Measurements from ENCODE around the gene CDH4. TPM values are rescaled to one million over a fixed set of nuclear protein-coding genes. Genes with fewer than 3 reads are reported as not detected.

Gene CDH4
- total and polyA plus RNA-seq, 2 of the 13 experiments (the other 11 are each of a cell fraction or from before 2014, with no cell fraction given): not detected

DNA sequence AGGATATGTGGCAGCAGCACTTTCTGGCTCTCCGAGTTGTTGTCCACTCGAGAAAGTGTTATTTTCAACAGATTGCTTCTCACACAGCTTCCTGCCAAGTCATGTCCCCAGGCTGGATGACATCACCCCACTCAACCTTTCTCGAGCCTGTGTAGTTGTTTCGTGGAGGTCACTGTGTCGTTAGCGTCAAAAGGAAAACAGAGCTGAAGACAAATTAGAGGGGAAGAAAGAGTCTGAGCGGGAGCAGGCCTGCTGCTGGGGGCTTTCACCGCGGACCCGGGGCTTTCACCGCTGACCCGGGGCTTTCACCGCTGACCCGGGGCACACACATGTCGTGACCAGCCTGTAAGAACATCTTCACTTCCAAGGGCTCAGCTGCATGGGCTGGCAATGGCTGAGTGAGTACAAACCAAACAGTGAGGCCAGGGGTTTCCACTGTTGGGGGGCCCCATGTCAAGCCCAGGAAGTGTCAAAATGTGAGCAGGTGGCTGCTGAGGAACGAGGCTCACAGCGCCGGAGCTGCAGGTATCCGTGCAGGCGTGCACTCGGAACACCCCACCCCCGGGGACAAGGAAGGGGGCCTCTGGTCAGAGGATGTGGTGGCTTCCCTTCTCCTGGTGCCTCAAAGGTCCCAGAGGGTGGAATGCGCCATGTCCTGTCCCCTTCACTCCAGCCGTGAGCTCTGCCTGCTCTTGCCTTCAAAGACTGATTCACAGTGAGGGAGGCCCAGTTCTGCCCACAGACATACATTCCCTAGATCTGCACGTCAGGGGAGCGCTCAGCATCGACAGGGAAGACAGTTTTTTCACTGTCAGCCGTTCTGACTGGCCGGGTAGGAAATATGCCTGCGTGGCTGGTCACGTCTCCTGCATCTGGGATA is 447.7 kb downstream of the CDH4 start:
- H3K27ac ChIP-seq (ENCODE audit: extremely low read length, insufficient read depth, low read length): no peak overlapping the region
- no peak overlapping the region for H2AFZ ChIP-seq (ENCODE audit: low read length)
- no TSS peak for BruUV-seq (replicated peaks)
- H3K4me2 ChIP-seq (ENCODE audit: low read depth, low read length): no peak overlapping the region
- TF ChIP-seq ATF7 (IDR thresholded peaks at IDR 0.05): peak; percentile 40; the same call in 1 of the 2 replicates
- no peak for TF ChIP-seq ATF7 (CRISPR knock-in tag; IDR thresholded peaks at IDR 0.05)
- no peak for TF ChIP-seq ZFX (CRISPR knock-in tag; IDR thresholded peaks at IDR 0.05; ENCODE audit: low read depth)
- peaks cover 22 to 97% of the 10 kb centered on the region in 2 experiments for H3K27me3 ChIP-seq (ENCODE audit: control insufficient read depth in 1 of 2, insufficient read depth in 2 of 2, low read length in 2 of 2)
- H3K9ac ChIP-seq (ENCODE audit: insufficient read depth, low read depth, low read length): no peak overlapping the region
- intact Hi-C loops (cut with micrococcal nuclease; ENCODE audit: unreplicated experiment): no loop called here
- no peaks in the 10 kb centered on the region for H3K9me3 ChIP-seq (ENCODE audit: low read length)
- WGBS (ENCODE audit: low lambda C conversion rate): 38% methylated on average over 31 of the region's 31 CpGs
- CTCF ChIA-PET (ENCODE audit: low intra/inter-chr PET ratio, low total read pairs): no interaction called here
- H3K4me1 ChIP-seq (ENCODE audit: insufficient read depth, low read length): no peaks in the 10 kb centered on the region
- no peaks in the 10 kb centered on the region for H3K79me2 ChIP-seq (ENCODE audit: insufficient read depth, low read length)
- FAIRE-seq: no peak
- POLR2A ChIA-PET: no interaction called here
- H3K4me3 ChIP-seq (replicated peaks in 1 of 3; ENCODE audit: insufficient read depth in 1 of 3, low read depth in 2 of 3, low read length in 3 of 3): no peak overlapping the region
- in situ Hi-C loops (cut with HindIII; ENCODE audit: extremely low pct_ligation_motif_present, low pct_unique_long_range_greater_than_20kb): no loop called here
- H4K20me1 ChIP-seq (ENCODE audit: insufficient read depth, low read length): no peaks in the 10 kb centered on the region; the same call in 1 of the 2 replicates
- no peaks in the 10 kb centered on the region for H3K36me3 ChIP-seq (replicated peaks in 1 of 2; ENCODE audit: control insufficient read depth in 1 of 2, insufficient read depth in 2 of 2, low read length in 2 of 2)
- no peak for DNase-seq (ENCODE audit: low spot score)
- no peak for ATAC-seq

DNA sequence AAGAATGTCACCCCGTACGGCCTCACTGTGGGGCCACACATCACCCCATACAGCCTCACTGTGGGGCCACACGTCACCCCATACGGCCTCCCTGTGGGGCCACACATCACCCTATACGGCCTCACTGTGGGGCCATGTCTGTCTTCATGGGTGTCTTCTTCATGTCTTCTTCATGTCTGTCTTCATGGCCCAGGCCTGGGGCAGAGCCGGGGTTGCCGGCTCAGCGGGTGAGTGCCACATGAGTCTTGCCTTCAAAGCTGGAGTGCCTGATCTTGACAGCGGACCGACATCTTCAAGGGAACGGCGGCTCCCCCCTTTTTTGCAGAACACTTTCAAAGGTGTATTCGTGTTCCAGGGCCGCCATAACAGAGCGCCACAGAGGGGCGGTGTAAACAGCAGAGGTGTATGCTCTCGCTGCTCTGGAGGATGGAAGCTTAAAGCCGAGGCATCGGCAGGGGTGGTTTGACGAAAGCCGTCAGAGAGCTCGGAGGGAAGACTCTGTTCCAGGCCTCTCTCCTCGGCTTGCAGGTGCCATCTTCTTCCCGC is 448.6 kb downstream of the CDH4 start:
- FAIRE-seq (no peak), DNase-seq (ENCODE audit: low spot score) (no peak), ATAC-seq (no peak)
- H3K9ac ChIP-seq (ENCODE audit: insufficient read depth, low read depth, low read length): no peak overlapping the region
- no peaks in the 10 kb centered on the region for H3K9me3 ChIP-seq (ENCODE audit: low read length)
- intact Hi-C loops (cut with micrococcal nuclease; ENCODE audit: unreplicated experiment): no loop called here
- BruUV-seq (replicated peaks): no TSS peak
- H3K36me3 ChIP-seq (replicated peaks in 1 of 2; ENCODE audit: control insufficient read depth in 1 of 2, insufficient read depth in 2 of 2, low read length in 2 of 2): no peaks in the 10 kb centered on the region
- no peaks in the 10 kb centered on the region for H3K79me2 ChIP-seq (ENCODE audit: insufficient read depth, low read length)
- ChIA-PET CTCF (ENCODE audit: low intra/inter-chr PET ratio, low total read pairs) (no interaction called here), POLR2A (no interaction called here)
- peaks cover 31 to 97% of the 10 kb centered on the region in 2 experiments for H3K27me3 ChIP-seq (ENCODE audit: control insufficient read depth in 1 of 2, insufficient read depth in 2 of 2, low read length in 2 of 2)
- in situ Hi-C loops (cut with HindIII; ENCODE audit: extremely low pct_ligation_motif_present, low pct_unique_long_range_greater_than_20kb): no loop called here
- WGBS (ENCODE audit: low lambda C conversion rate): 43% methylated on average over 22 of the region's 24 CpGs
- H4K20me1 ChIP-seq (ENCODE audit: insufficient read depth, low read length): no peaks in the 10 kb centered on the region; the same call in 1 of the 2 replicates
- H3K4me1 ChIP-seq (ENCODE audit: insufficient read depth, low read length): no peaks in the 10 kb centered on the region
- no peak overlapping the region for H3K4me3 ChIP-seq (replicated peaks in 1 of 3; ENCODE audit: insufficient read depth in 1 of 3, low read depth in 2 of 3, low read length in 3 of 3)
- H2AFZ ChIP-seq (ENCODE audit: low read length): no peak overlapping the region
- H3K4me2 ChIP-seq (ENCODE audit: low read depth, low read length): no peak overlapping the region
- no peak overlapping the region for H3K27ac ChIP-seq (ENCODE audit: extremely low read length, insufficient read depth, low read length)
- TF ChIP-seq ZKSCAN8 (CRISPR knock-in tag; IDR thresholded peaks at IDR 0.05; ENCODE audit: borderline replicate concordance): no peak
- TF ChIP-seq, protein P1, sequence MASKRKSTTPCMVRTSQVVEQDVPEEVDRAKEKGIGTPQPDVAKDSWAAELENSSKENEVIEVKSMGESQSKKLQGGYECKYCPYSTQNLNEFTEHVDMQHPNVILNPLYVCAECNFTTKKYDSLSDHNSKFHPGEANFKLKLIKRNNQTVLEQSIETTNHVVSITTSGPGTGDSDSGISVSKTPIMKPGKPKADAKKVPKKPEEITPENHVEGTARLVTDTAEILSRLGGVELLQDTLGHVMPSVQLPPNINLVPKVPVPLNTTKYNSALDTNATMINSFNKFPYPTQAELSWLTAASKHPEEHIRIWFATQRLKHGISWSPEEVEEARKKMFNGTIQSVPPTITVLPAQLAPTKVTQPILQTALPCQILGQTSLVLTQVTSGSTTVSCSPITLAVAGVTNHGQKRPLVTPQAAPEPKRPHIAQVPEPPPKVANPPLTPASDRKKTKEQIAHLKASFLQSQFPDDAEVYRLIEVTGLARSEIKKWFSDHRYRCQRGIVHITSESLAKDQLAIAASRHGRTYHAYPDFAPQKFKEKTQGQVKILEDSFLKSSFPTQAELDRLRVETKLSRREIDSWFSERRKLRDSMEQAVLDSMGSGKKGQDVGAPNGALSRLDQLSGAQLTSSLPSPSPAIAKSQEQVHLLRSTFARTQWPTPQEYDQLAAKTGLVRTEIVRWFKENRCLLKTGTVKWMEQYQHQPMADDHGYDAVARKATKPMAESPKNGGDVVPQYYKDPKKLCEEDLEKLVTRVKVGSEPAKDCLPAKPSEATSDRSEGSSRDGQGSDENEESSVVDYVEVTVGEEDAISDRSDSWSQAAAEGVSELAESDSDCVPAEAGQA (IDR thresholded peaks at IDR 0.05; ENCODE audit: low read depth): no peak
- TF ChIP-seq, protein P1 (CRISPR knock-in tag; IDR thresholded peaks at IDR 0.05; ENCODE audit: borderline replicate concordance): no peak
- TF ChIP-seq, protein P2, sequence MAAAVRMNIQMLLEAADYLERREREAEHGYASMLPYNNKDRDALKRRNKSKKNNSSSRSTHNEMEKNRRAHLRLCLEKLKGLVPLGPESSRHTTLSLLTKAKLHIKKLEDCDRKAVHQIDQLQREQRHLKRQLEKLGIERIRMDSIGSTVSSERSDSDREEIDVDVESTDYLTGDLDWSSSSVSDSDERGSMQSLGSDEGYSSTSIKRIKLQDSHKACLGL (CRISPR knock-in tag; IDR thresholded peaks at IDR 0.05): 0 out of 2 replicates have a peak, but pooled peaks have one; percentile 25
- TF ChIP-seq, protein P3, sequence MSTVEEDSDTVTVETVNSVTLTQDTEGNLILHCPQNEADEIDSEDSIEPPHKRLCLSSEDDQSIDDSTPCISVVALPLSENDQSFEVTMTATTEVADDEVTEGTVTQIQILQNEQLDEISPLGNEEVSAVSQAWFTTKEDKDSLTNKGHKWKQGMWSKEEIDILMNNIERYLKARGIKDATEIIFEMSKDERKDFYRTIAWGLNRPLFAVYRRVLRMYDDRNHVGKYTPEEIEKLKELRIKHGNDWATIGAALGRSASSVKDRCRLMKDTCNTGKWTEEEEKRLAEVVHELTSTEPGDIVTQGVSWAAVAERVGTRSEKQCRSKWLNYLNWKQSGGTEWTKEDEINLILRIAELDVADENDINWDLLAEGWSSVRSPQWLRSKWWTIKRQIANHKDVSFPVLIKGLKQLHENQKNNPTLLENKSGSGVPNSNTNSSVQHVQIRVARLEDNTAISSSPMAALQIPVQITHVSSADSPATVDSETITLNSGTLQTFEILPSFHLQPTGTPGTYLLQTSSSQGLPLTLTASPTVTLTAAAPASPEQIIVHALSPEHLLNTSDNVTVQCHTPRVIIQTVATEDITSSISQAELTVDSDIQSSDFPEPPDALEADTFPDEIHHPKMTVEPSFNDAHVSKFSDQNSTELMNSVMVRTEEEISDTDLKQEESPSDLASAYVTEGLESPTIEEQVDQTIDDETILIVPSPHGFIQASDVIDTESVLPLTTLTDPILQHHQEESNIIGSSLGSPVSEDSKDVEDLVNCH (CRISPR knock-in tag; IDR thresholded peaks at IDR 0.05): no peak

Data from HepG2 (cell line).